HG03060 (cell line): Measurements from ENCODE around the gene ACTG1.

Source experiments
- ATAC-seq: cut with Tn5 transposase; IDR thresholded peaks from one replicate; pipeline ENCODE4 v1.9.1; 2021; ENCODE audit warnings: low read depth, moderate number of reproducible peaks; ENCODE audit not compliant: unreplicated experiment

The ACTG1 gene

DNA sequence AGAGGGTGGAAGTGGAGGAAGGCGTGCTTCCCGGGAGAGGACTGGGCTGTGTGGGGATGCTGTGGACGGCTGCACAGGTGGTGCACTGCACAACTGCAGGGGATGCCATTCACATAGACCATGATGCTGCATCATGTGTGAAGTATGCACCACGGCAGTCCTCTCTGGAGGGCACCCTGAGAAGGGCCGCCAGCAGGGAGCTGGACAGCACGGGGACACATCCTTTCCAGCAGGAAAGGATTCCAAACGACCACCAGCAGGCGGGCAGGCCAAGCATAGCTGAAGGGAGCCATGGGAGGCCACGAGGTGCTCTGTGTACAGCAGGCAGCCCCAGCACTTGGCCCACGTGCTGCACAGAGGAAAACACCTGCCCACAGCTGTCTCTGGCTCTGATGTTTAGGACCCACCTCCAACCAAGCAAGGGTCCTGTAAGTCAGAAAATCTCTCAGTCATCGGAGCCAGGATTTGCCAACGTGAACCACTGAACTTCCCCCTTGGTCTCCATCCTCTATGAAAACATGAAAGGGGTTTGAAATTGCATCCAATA lies 10.1 kb downstream of the ACTG1 start:
- ATAC-seq, result no peak

DNA sequence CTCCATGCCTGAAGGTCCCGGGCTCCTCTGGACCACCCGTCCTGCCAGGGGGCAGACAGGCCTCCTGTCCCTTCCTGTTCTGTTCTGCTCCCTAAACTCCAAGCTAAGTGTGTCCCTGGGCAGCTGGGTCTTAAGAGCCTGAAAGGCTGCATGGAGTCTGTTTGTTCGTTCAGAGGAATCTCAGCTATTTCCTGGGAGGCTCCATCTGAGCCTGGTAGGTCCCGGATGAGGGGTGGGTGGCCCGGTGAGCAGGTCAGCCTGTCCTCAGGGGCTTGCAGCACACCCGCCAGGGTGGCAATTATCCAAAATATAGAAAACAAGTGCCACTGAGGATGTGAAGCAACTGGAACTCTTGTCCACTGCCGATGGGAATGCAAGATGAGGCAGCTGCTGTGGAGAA lies 12.6 kb downstream of the ACTG1 start:
- no peak for ATAC-seq

DNA sequence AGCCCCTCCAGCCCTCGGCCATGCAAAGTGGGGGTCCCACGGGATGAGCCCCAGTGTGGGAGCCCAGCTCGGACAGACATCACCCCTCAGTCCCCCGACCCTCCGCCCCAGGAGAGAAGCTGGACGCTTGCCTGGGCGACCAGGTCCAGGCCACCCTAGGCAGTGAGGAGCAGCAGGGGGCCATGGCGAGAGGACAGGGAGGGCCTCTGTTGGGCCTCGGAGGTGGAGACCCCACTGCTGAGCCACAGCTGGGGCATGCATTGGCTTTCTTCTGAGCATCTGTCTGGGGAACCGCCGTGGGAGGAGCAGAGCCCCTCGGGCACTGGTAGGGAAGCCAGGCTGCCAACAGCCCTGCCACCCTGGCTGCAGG lies 13.0 kb downstream of the ACTG1 start:
- no peak for ATAC-seq

DNA sequence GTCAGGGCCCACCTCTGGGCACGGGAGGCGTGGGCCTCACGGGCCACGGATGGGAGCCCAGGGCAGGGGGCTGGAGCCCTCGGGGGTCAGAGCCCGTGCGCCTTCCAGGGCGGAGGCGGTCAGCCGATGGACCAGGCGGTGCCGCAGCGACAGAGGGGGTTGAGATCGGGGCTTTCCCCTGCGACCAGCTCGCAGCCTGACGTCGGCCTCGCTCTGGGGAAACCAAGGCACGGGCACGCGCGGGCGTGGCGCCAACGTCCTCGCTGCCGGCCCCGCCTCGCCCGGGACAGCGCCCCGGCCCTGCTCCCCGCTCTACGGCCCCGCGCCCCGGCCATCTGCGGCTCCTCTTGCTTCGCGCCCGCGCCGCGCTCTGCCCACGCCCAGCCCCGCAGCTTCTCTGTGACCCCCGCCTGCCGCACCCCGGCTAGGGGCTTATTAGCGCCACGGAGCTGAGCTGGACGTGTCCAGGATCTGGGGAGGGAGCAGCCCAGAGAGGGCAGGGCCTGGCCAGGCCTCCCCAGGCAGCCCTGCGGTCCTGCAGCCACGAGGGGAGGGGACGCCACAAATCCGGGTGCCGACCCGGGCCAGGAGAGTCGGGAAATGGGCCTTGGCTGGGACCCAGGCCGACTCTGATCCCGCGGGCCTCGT lies 13.5 kb downstream of the ACTG1 start:
- no peak for ATAC-seq

DNA sequence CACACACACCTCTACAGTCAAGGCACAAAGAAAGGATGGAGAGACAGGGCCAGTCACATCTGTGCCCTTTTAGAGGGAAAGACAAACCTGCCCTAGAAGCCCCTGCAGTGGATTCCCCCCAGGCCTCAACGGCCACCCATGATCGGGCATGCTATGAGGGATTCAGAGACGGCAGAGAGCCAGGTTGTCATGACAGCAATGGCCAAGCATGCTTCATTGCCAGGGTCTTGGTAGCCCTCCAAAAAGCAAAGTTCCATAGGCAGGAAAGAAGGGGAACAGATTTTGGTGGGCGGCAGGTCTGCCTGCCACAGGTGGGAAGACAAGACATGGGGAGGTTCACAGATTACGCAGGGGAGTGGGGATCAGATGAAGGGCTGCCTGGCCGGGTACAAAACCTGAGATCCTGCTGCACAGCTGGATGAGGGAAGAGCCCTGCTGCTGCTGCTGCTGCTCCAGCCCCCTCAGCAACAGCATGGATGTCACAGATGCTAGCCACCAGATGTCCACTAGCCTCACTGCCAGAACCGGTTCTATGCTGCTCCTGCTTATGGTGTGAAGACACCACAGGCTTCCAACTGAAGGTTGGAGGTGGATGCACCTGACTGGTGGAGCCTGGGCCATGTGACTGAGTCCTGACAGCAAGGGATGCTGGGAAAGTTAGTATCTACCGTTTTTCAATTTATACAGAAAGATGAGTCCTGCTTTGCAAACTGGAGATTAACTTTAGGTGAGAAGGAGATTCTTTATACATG lies 17.8 kb downstream of the ACTG1 start:
- ATAC-seq, result no peak

DNA sequence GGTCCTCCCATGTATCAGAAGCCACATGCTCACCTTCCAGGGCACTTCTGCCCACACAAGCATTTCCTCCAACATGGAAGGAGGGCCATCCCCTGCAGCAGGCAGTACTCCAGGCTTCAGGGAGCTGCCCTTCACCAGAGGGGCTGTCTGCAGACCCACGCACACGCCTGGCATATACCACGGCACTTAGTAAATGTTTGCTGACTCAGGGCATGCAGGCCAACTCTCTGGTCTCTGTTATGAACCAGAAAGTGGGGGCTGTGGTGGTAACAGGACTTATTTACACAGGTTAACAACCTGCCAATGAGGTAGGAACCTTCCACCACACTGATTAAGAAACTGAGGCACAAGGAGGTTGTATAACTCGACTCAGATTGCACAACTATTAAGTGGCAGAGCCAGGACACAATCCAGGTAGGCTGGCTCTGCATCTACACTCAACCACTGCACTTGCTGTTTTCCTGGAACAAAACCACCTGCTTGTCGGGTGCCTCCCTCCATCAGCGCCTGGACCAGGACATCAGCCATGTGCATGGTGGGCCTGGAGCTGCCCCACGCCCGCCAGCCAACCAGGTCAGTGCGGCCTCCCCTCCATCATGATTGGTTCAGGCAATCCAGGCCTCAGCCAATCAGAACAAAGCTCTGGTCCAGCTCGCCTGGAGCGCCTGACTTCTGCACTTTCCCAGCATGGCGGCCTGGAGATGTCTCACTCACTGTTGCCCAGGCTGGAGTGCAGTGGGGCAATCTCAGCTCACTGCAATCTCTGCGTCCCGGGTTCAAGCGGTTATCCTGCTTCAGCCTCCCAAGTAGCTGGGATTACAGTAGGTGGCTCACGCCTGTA lies 19.2 kb downstream of the ACTG1 start:
- ATAC-seq, result no peak

DNA sequence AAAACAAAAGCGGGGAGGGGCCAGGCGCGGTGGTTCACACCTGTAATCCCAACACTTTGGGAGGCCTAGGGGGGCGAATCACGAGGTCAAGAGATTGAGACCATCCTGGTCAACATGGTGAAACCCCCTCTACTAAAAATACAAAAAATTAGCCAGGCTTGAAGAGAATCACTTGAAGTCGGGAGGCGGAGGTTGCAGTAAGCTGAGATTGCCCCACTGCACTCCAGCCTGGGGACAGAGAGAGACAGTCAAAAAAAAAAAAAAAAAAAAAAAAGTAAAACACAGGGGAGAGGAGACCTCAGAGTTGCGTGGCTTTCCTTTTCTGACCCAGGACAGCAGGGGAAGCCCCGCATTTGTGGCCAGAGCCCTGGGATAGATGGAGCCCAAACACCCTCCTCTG lies 19.9 kb downstream of the ACTG1 start:
- no peak for ATAC-seq

DNA sequence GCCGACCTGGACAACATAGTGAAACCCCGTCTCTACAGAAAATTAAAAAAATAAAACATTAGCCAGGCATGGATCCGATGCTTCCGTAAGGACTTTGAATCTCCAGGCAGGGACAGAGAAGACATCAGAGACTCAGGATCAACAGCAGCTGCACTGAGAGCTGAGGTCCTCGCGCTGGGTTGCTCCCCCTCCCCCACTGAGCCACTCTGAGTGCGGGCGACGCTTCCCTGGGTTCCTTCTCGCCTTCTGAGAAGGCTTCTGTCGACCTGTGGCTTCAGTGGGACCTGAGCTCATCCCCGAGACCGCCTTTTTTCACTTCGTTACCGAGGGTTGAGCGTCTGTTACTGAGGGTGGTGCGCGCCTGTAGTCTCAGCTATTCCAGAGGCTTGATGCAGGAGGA lies 20.4 kb downstream of the ACTG1 start:
- ATAC-seq, result no peak

DNA sequence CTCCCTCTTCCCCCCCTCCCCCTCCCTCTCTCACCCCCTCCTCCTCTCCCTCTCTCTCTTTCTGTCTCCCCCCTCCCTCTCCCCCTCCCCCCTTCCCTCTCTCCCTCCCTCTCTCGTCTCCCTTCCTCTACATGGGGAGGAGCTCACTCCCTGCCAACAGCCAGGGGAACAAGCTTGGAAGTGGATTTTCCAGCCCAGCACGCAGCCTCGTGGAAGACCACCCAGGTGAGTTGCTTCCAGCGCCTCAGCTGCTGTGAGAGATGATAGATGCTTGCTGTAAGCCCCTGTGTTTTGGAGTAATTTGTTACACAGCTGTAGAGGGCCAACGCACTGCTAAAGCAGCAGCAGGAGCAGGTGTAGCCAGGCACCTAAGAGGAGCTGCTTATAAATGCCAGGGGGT lies 20.8 kb downstream of the ACTG1 start:
- ATAC-seq, result no peak

DNA sequence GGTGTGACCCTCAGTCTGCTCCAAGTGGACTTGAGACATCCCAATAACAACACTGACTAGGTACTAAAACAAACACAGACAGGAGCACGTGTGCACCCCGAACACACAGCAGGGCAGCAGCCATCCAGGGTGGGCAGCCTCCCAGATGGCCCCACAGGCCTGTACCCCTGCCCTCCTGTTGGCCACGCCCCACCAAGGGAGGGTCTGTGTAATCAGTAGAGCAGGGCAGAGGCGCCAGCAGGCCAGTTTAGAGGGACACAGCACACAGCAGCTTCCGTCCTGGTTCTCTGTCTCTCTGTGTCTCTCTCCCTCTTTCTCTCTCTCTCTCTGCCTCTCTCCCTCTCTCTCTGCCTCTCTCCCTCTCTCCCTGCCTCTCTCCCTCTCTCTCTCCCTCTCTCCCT lies 21.4 kb downstream of the ACTG1 start:
- no peak for ATAC-seq

DNA sequence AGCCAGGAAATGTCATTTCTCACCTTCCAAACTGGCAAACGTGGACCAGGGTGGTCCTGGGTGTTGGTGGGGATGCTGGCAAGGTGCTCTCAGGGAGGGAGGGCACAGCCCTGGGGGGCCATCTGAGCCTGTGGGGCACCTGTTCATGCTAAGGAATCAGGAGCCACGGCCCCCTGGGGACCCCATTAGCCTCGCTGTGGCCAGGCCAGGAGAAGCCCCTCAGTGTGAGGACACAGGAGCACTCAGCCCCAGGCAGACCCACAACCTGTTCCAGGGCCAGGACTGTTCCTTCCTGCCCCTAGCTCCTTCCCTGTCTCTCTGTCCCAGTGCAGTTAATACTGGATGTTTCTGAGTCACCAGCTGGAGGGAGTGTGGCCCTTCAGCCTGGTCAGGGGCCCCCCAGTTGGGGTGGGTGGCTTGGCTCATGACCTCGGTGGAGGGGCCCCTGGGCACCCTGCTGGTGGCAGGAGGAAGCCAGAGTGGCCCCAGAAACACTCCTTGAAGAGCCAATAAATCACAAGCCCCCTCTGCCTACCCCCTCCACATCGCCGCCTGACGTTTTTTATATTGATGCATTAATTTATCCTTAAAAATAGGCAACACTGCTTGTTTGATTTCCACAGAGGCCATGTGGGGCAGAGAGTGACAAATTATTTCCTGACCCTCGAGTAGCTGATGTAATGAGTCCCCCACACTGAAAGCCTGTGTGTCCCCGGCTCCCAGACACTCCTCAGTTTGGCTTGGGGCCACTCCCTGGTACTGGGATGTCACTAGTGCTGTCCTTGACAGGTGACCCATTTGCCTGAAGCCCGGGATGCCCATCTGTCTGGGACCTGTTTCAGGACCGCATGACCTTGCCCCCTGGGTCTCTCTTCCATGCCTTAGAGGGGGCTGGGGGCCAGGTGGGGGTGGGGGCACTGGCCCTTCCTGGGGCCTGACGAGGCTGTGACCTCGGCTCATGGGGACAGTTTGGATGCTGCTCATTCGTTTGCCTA lies 22.3 kb downstream of the ACTG1 start:
- ATAC-seq, result no peak

DNA sequence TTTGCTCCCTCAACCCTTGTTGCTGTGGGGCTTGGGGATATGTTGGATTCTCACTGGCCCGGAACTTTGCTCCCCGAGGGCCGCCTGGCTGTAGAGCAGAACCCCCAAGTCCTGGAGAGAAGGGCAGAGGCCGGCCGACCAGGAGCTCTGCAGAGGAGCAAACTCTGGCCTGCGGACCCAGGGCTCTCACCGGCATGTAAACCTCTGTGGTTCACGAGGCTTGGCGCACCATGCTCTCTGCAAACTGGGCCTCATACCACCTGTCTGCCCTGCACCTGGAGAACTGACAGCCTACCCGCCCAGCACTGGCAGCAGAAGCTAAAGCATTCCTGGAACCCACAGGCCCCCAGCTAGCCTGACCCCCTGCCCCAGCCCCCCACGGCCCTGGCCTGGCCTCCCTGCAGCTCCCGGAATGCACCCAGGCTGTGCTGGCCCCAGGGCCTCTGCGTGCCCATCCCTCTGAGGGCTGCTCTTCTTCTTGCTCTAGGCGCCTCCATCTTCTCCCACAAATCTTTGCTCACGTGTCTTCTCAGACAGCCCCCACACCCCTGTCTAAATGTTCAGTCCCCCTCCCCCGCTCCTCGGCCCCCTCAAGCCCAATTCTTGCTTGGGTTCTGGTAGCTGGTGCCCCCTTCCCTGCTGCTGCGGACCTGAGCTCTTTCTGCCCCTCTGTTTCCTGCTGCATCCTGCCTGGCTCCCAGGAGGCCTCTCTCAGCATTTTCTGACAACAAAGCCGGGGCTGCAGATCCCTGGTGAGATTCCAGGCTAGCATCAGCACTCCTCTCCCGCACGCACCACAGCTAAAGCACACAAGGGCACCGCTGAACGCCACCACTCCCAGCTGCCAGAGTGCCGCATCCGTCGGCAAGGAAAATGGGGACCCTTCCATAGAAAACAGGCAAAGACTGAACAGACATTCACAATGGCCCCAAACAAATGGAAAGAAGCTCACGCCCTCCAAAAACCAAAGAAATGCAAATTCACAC lies 23.3 kb downstream of the ACTG1 start:
- no peak for ATAC-seq

DNA sequence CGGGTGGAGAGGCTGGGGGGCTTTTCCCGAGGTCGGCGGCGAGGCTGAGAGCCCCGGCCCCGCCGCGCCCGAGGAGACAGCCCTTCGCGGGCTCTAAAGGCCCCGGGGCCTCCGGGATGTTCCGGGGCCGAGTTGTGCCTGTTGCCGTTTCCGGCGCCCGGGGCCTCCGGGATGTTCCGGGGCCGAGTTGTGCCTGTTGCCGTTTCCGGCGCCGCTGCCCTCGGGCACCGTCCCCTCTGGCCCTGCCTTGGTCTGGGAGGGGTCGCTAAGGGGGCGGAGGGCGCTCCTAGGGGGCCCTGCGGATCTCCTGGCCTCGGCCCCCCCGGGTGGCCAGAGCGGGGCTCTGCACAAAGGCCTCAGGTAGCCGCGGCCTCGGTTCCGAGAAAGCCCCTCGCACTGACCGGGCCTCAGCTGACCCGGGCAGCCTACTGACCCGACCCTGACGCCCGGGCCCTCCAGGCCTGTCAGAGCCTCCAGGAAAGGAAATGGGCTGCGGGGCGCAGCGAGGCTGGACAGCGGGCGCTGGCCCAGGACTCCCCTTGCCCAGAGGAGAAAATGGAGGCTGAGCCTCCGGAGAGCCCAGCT lies 24.2 kb downstream of the ACTG1 start:
- ATAC-seq, result no peak

DNA sequence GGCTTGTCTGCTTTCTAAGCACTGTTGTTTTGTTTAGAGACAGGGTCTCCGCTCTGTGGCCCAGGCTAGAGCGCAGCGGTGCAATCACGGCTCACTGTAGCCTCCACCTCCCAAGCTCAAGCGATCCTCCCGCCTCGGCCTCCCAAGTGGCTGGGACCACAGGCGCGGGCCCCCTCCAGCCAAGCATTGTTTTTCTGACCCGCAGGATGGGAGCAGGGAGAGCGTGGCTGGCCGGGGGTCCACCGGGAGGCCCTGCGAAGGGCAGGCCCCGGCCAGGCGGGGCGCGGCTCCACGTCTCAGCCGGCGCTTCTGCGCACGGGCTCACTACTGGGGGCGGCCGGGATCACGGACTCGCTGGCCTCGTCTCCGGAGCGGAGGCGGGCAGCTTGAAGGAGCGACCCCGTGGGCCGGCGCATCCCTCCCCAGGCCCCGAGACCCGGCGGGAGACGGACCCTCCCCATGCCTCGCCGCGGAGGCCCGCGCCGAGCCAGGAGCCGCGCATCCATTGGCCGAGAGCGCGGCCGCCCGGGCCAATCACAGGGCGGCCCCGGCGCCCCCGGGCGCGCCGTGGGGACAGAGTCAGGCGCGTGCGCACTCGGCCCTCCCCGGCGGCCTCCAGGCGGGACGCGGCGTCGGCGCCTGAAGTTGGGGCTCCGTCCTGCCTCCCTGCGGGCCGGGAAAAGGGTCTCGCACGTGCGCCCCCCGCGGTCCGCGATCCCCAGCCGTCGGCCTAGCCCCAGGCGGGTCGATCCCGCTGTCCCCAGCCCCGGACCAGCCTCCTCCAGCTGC lies 24.9 kb downstream of the ACTG1 start:
- no peak for ATAC-seq

DNA sequence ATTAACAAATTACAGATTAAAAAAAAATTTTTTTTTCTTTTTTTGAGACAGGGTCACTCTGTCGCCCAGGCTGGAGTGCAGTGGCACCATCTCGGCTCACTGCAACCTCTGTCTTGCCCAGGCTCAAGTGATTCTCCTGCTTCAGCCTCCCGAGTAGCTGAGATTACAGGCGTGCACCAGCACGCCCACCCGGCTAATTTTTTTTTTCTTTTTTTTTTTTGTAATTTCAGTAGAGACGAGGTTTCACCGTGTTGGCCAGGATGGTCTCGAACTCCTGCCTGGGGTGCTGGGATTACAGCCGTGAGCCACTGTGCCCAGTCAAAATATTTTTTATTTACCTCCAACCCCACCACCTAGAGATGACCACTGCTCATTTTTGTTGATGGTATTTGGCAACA lies 25.5 kb downstream of the ACTG1 start:
- ATAC-seq, result no peak

DNA sequence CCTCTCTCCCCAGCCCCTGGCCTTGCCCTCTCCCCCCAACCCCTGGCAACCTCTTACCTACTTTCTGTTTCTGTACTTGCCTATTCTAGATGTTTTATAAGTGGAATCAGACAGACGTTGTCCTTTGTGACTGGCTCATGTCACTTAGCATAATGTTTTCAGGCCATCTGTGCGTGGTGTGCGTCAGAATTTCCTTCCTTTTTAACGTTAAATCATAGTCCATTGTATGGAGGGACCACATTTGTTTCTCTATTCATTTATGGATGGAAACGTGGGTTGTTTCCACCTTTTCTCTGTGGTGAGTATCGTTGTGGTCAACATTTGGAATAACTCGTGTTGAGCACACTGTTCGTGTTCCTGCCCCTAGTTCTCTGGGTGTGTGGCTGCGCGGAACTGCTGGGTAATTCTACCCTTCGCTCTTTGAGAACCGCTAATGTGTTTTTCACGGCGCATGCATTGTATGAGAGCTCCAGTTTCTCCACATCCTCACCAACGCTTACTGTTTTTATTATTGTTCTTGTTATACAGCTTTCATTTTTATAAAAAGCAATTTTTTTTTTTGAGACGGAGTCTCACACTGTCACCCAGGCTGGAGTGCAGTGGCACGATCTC lies 26.3 kb downstream of the ACTG1 start:
- ATAC-seq, result no peak

DNA sequence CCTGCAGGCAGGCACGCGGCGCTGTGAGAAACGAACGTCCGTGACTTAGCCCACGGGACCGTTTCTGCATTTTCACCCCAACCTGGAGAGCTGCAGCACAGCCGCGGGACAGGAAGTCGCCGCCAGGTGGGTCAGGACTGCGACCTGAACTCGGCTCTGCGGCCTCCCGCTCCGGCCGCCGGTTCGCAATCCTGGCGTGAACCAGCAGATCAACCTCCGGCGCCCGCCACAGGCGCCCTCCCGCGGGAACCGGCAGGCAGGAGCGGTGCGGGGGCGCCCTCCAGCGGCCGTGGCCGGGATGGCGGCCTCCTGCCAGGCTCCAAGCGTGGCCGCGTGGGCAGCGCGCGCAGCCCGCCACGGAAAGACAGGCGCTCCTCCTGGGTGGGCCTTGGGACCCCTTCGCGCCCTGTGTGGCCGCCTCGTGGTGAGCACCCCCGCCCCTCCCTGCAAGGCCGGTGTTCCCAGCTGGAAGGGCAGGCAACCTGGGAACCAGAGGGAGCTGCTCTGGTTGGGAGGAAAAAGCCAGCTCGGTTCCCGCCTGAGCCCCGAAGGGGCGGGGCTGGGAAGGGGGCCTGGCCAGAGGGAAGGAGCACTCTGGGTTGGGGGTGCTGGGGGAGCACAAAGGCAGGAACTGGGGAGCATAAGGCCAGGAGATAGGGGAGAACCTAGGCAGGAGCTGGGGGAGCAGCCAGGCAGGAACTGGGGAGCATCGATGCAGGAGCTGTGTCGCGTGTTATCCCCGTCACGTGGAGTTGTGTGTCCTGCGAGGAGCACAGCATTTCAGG lies 28.2 kb downstream of the ACTG1 start:
- ATAC-seq, result no peak
